Renal cortical epithelial cell (primary cell): ENCODE results near the gene PREX1. TPM values are rescaled to one million over a fixed set of nuclear protein-coding genes. Genes with fewer than 3 reads are reported as not detected.

ENCODE experiments used
- DNase-seq: peaks from one replicate; pipeline ENCODE4 v3.0.0-alpha.2; 2011; ENCODE audit warnings: low read depth
- total RNA-seq: library from RNA; depleted of rRNA; stranded (reverse); fragments of >200 nt; gene quantifications from 2 replicates; pipeline ENCODE4 v1.2.3, GENCODE V29; 2014

Gene PREX1
- total RNA-seq, 1 donor from 2014 or later = 1.5 TPM

GRCh38 chr20:48794816-48795457, 32.9 kb downstream of the PREX1 start:
- no peak for DNase-seq

GRCh38 chr20:48794360-48794759, 33.4 kb downstream of the PREX1 start:
- DNase-seq = no peak

DNA sequence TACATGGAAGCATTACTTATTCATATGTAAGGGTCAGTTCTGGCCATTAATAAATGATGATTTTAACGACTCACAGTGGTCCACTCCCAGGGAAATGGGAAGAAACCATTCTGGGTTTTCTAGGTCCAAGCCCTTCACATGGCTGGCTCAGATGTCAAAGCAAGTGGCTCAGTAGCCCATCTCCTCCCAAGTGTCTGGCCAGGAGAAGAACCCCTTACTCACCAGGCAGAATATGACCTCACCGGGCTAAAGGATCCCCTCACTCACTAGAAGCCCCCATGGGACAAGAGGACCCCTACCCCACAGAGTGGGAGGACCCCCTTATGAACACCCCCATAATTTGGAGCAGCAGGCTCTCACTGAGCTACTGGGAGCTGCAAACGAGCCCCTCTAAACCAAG, 34.0 kb downstream of the PREX1 start:
- no peak for DNase-seq

- DNase-seq = no peak
Observed at GRCh38 chr20:48791666-48792071, 36.1 kb downstream of the PREX1 start.

DNA sequence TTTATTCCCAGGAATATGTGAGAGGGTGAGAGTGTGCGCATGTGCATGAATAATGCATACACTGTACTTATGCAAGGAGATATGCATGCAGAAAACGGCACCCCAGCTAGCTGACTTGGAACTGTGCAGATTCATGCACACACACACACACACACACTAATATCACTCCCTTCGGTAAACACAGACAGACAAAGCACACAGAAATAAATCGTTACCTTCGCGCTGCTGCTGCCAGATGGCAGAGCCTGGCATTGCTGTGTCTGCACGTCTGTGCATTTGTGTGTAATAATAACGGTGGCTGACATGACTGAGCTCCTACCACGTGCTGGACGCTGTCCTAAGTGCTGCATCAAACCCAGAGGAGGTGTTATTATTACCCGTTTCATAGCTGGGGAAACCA, 36.8 kb downstream of the PREX1 start:
- DNase-seq = no peak

GRCh38 chr20:48790473-48791003, 37.3 kb downstream of the PREX1 start:
- no peak for DNase-seq

GRCh38 chr20:48789781-48790472, 37.9 kb downstream of the PREX1 start:
- no peak for DNase-seq

DNA sequence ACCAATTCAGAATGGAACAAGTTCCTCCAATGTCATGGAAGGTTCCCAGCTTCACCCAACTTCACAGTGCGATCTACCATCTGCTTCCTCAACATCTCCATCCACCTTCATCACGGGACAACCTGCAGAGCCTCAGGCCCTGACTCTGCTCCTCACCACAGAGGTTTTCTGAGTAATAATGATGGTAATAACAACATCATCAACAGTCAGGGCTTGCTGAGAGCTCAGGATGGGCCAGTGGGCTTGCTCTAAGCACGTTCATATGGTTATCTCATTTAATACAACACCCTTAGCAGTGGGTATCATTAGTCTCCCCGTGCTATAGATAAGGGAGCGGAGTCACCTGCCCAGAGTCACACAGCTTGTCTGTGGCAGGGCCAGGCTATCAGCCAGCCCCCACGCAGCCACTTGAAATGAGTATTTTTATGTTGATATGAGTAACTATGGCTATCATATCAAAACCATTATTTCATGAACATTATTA, 38.6 kb downstream of the PREX1 start:
- DNase-seq = no peak

GRCh38 chr20:48788486-48789072, 39.2 kb downstream of the PREX1 start:
- no peak for DNase-seq

DNA sequence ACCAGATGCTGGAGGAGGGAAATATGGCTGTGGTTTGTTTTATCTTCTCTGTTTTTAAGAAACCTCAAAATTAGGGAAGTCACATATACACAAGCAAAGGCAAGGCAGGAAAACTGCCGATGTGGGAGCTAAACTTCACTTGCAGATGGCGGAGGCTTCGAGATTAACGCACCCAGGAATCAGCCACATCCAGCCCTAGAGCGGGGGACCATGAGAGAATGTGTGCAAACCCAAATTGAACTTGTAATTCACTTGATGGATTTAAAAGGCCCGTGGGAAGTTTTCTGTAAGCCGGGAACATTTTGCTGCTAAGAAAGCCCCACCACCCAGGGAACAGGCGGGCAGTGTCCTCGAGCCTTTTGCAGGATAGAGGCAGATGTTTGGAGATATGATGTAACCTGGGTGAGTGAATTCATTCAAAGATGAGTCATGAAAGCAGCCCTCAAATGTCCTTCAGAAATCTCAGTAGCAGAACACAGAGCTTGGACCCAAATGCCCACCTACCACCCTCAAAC, 39.9 kb downstream of the PREX1 start:
- no peak for DNase-seq

DNA sequence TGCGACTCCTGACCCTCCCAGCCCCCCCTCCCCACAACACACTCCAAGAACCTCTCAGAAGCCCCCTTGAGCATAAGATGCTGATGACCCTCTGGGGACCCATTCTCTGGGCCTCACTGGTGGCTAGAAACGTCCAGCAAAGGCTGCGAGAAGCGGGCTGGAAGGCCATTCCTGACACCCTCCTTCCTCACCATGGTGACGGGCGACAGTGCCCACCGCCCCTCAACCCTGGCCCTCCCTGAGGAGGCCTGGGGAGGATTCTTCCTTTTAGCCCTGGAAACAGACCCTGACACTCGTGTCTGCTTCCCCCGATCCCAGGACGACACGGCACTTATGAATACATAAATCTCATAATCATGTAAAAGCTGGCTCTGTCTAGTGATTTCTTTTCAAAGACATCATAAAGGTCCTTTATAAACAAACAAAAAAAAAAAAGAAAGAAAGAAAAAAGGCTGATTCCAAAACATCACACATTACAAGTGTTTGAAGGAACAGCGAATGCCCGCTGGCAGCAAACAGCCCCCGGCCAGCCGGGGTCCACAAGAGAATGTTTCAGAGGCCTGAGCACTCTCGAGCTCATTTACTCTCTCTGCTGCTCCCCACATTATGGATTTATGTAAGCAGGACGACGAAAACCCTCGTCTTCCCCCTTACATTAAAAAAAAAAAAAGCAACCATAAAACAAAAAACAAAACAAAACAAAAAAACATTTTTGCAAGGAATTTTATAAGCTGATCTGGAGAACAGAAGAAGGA, 40.7 kb downstream of the PREX1 start:
- DNase-seq = no peak

GRCh38 chr20:48785801-48786200, 42.0 kb downstream of the PREX1 start:
- no peak for DNase-seq

DNA sequence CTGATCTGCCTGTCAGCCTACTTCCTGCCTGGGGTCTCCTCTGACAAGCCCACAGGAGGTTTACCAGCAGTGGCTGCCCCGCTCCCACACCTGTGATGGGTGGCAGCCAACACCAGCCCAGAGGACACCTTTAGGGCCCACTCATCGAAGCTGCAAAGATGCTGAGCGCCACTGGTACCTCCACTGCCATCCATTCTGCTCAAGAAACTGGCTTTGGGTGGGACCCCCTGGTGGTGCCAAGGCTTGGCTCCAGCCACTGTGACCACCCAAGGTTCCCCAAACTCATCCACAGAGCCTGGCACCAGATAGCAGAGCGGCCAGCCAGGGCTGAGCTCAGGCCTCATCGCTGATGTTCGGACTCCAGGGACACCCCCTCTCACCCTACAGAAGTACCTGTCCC, 42.5 kb downstream of the PREX1 start:
- DNase-seq = no peak

DNA sequence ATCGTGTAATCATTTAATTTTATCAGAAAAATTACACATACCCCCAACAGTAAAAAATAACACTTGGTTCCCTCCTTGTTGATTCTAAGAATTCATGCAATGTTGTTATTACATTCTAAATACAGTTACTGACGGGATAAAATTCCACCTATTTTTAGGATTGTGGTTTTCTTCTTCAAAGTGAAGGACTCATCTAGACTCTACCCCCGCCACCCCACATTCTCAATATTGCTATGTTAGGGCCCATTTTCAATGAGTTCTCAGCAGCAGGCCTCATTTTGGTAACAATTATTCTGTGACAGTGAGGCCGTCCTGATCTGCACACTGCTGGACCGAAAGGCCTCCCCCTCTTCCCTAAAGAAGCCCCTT, 43.5 kb downstream of the PREX1 start:
- no peak for DNase-seq

DNA sequence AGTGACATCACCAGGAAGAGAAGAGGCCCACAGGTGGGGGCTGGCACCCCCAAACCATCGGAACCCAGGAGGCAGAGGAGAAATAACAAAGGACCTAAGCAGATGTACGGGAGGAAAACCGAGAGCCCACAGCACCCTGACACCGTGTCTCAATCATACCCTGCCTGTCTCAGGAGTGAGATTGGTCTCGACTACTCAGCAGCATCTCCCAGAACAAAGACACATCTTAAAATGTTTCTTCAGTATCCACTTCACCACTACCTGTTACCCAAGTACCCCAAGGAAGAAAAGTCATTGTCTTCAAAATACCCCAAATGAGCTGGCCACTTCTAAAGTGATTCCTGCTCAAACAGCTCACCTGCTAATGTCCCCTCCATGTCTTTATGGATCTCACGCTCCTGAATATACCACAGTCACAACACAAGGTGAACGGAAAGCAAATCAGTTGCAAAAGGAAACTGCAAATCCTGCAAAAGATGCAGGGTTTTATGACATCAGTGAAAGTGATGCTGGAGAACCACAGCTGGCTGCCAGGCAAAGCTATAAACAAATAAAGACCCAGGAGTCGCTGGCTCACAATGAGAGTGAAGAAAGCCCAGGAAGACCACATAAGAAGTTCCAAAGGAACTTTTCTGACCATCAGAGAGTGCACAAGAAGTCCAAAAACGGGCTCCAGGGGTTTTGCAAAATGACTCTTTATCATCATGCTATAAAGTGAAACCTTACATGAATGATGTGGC, 44.1 kb downstream of the PREX1 start:
- DNase-seq = no peak

- no peak for DNase-seq
Observed at GRCh38 chr20:48782901-48783308, 44.9 kb downstream of the PREX1 start.

DNA sequence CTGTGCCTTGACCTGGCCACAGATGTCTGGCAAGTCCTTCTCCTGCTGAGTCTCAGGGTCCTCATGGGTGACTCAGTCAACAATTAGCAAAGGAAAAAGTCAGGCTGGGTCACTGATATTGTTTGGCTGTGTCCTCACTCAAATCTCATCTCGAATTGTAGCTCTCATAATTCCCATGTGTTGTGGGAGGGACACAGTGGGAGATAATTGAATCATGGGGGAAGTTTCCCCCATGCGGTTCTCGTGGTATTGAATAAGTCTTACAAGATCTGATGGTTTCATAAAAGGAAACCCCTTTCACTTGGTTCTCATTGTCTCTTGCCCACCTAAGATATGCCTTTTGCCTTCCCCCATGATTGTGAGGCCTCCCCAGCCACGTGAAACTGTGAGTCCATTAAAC, 45.7 kb downstream of the PREX1 start:
- no peak for DNase-seq

- DNase-seq = no peak
Observed at GRCh38 chr20:48781634-48782033, 46.2 kb downstream of the PREX1 start.

DNA sequence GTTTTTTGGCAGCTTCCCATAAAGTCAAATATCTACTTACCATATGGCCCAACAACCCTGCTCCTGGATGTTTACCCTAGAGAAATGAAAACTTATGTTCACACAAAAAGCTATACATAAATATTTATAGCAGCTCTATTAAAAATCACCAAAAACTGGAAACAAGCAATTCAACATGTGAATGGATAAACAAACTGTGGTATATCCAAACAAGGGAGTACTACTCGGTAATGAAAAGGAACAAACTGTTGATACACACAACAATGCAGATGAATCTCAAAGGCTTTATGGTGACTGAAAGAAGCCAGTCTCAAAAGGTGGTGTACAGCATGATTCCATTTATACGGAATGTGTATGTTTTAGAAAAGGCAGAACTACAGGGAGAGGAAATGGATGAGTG, 48.4 kb downstream of the PREX1 start:
- DNase-seq = no peak

DNA sequence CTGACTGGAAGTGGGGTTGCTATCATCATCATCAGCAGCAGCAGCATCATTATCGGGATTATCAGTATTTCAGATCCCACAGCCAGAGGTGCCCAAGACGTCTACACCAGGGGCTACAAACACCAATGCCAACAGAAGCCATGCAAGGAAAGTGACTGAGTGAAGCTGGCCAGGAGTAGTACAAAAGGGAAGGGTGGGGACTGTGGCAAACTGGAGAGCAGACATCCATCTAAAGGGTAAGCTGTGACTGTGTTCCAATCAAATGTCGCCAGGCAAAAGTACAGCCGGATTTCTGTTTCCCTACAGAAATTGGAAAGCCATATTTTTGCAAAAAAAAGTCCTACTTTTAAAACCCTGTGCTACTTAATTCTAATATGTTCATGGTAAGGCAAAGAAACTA, 50.0 kb downstream of the PREX1 start:
- no peak for DNase-seq

DNA sequence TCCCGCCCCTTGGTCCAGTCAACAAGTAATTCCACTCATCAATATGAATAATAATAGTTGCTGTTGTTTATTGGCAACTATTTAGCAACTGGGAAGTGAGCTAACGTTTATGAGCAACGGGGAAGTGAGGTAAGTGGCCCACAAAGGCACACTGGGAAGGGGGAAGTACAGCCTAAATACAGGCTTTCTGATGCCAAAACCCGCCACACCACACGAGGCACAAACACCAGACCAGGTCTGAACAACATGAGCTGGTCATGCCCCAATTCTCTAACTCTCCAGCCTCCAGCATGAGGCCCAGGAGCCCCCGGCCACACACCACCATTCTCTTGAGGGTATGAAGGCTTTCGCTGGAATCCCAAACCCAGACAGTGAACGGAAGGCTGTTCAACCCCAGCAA, 50.8 kb downstream of the PREX1 start:
- no peak for DNase-seq
